GM21367 (cell line): Measurements from ENCODE around the gene KIF14.
A peak's percentile ranks its signal among the peaks of the same experiment; 100 is the strongest.

Source experiments
- ATAC-seq: cut with Tn5 transposase; IDR thresholded peaks from one replicate; pipeline ENCODE4 v1.9.1; 2021; ENCODE audit not compliant: unreplicated experiment

The KIF14 gene

GRCh38 chr1:200620273-200621131 is at the start of gene KIF14:
TSS of gene KIF14 (minus strand) at chr1:200620751. CDS start at chr1:200618723, 2,028 bp downstream.
- ATAC-seq: peak; percentile 83

- peak; percentile 86 for ATAC-seq
These were observed 49.0 kb upstream of the KIF14 start, which contains the start of gene DDX59 for GRCh38 chr1:200669314-200670241. TSS of gene DDX59 (minus strand) at chr1:200669907. CDS start at chr1:200666740, 3,167 bp downstream.

GRCh38 chr1:200668514-200669313 is 48.2 kb upstream of the KIF14 start:
- ATAC-seq: no peak

GRCh38 chr1:200666309-200666708 is 45.8 kb upstream of the KIF14 start:
- no peak for ATAC-seq

- ATAC-seq: no peak
These were observed 45.3 kb upstream of the KIF14 start for GRCh38 chr1:200665861-200666260.

GRCh38 chr1:200660719-200661118 is 40.2 kb upstream of the KIF14 start:
- no peak for ATAC-seq

- no peak for ATAC-seq
These were observed 38.7 kb upstream of the KIF14 start for GRCh38 chr1:200659269-200659668.

- no peak for ATAC-seq
These were observed 37.7 kb upstream of the KIF14 start for GRCh38 chr1:200658037-200658818.

GRCh38 chr1:200654660-200655059 is 34.1 kb upstream of the KIF14 start:
- ATAC-seq: peak; percentile 88

GRCh38 chr1:200653022-200653462 is 32.5 kb upstream of the KIF14 start:
- no peak for ATAC-seq

- ATAC-seq: no peak
These were observed 31.8 kb upstream of the KIF14 start for GRCh38 chr1:200652378-200652777.

- ATAC-seq: no peak
These were observed 26.0 kb upstream of the KIF14 start for GRCh38 chr1:200646515-200646914.

GRCh38 chr1:200644021-200644420 is 23.5 kb upstream of the KIF14 start:
- ATAC-seq: no peak

- no peak for ATAC-seq
These were observed 21.9 kb upstream of the KIF14 start for GRCh38 chr1:200642481-200642880.

- ATAC-seq: no peak
These were observed 20.4 kb upstream of the KIF14 start for GRCh38 chr1:200640963-200641401.

GRCh38 chr1:200640373-200640962 is 19.9 kb upstream of the KIF14 start:
- no peak for ATAC-seq

GRCh38 chr1:200638073-200638472 is 17.5 kb upstream of the KIF14 start:
- no peak for ATAC-seq

GRCh38 chr1:200636681-200637080 is 16.1 kb upstream of the KIF14 start:
- no peak for ATAC-seq
